K562 (cell line): ENCODE results near the gene UBR4. TPM values are rescaled to one million over a fixed set of nuclear protein-coding genes. Genes with fewer than 3 reads are reported as not detected.

ENCODE experiments used
- ELF2 ChIP-seq: fragments of 250-450 bp; sonication (Bioruptor Pico); IDR thresholded peaks from 2 replicates; pipeline ENCODE4 v1.5.0; 2021; ENCODE audit warnings: mild to moderate bottlenecking
- HDAC8 ChIP-seq: fragments of 450-650 bp; IDR thresholded peaks from 2 replicates; pipeline ENCODE4 v1.6.1; 2016; ENCODE audit warnings: mild to moderate bottlenecking, missing genetic modification characterization, moderate library complexity, missing compliant biosample characterization
- KHSRP ChIP-seq: fragments of 450-650 bp; IDR thresholded peaks from 2 replicates; pipeline ENCODE4 v1.6.1; 2017
- NCOR1 ChIP-seq: fragments of 450-650 bp; IDR thresholded peaks from 2 replicates; pipeline ENCODE4 v1.6.1; 2016; ENCODE audit warnings: mild to moderate bottlenecking, moderate library complexity
- NR2C2 ChIP-seq, 2 experiments: fragments of 200-800 bp in 1 of 2; sonication (Bioruptor generic) in 1 of 2; sonication (generic) in 1 of 2; formaldehyde crosslinking in 1 of 2; IDR thresholded peaks; 2 replicates each; pipeline versions ENCODE4 v1.6.1 to v1.8.0; 2016 to 2022; ENCODE audit warnings: mild to moderate bottlenecking in 1 of 2, missing compliant biosample characterization in 1 of 2, missing genetic modification characterization in 1 of 2, missing genetic modification reagents in 1 of 2
- SETDB1 ChIP-seq: IDR thresholded peaks from one replicate; pipeline ENCODE4 v1.6.1; 2012; ENCODE audit warnings: low read length, control low read depth, inconsistent platforms
- SRF ChIP-seq, 2 experiments: fragments of 250-450, 450-650 bp in 1 of 2; sonication (Bioruptor Pico) in 1 of 2; sonication (generic) in 1 of 2; formaldehyde crosslinking; IDR thresholded peaks; 2 replicates each; pipeline versions ENCODE4 v1.5.0 to v1.5.1; 2020 to 2022; ENCODE audit warnings: mild to moderate bottlenecking in 1 of 2, missing genetic modification reagents in 1 of 2
- TAF1 ChIP-seq: IDR thresholded peaks from 2 replicates; pipeline ENCODE4 v1.6.1; 2011; ENCODE audit warnings: mild to moderate bottlenecking, low read length, moderate library complexity; ENCODE audit not compliant: insufficient read depth, control insufficient read depth, severe bottlenecking; ENCODE audit errors: extremely low read depth
- TBP ChIP-seq: optimal IDR thresholded peaks from 2 replicates; pipeline ENCODE3; 2011; ENCODE audit warnings: low read depth, low read length, improper control_type of control experiment
- ZBTB7A ChIP-seq: IDR thresholded peaks from 2 replicates; pipeline ENCODE4 v1.6.1; 2011; ENCODE audit warnings: low read depth, mild to moderate bottlenecking, low read length, moderate library complexity, borderline replicate concordance; ENCODE audit not compliant: control insufficient read depth
- ZNF239 ChIP-seq: fragments of 250-450 bp; sonication (Bioruptor Pico); IDR thresholded peaks from 2 replicates; pipeline ENCODE4 v1.4.0; 2020; ENCODE audit warnings: mild to moderate bottlenecking
- ZNF41 ChIP-seq: fragments of 250-450 bp; sonication (Bioruptor Pico); conservative IDR thresholded peaks from 2 replicates; pipeline ENCODE4 v1.4.0; 2020; ENCODE audit warnings: mild to moderate bottlenecking
- ZNF766 ChIP-seq: fragments of 200-800 bp; sonication (Bioruptor generic); conservative IDR thresholded peaks from 2 replicates; pipeline ENCODE4 v1.6.1; 2016; ENCODE audit warnings: missing genetic modification characterization, missing compliant biosample characterization
- polyA plus RNA-seq, 8 experiments: library from polyadenylated mRNA; depleted of rRNA in 4 of 8; stranded (reverse) in 5 of 8; unstranded in 3 of 8; fragments of >200 nt; fragmentation: Nextera tagmentation in 2 of 8; fragmentation: Illumina TruSeq in 1 of 8; extraction: Ambion mirVana in 2 of 8; extraction: Trizol in 1 of 8; gene quantifications; 2 replicates each; pipeline versions ENCODE4 v1.2.1 to v1.2.3, GENCODE V29; 2011 to 2014; ENCODE audit warnings: inconsistent platforms in 1 of 8, missing spikeins in 1 of 8
- total RNA-seq, 7 experiments: library from RNA; depleted of rRNA in 6 of 7; stranded (reverse); fragments of >200 nt in 6 of 7; fragmentation: Illumina TruSeq in 2 of 7; extraction: Trizol in 2 of 7; gene quantifications; 2 replicates each; pipeline versions ENCODE4 v1.2.1 to v1.2.3, GENCODE V29; 2011 to 2021; ENCODE audit warnings: low replicate concordance in 1 of 7
- TF ChIP-seq, protein P1 (sequence below): fragments of 200-800 bp; sonication (Bioruptor generic); IDR thresholded peaks from 2 replicates; pipeline ENCODE4 v1.6.1; 2017; ENCODE audit warnings: missing genetic modification characterization, missing compliant biosample characterization
- TF ChIP-seq, protein P2 (sequence below), 3 experiments: fragments of 200-800 bp in 1 of 3; fragments of 250-450 bp in 1 of 3; fragments of 450-650 bp in 1 of 3; sonication (Bioruptor Pico) in 1 of 3; sonication (Bioruptor generic) in 1 of 3; formaldehyde crosslinking in 1 of 3; IDR thresholded peaks; 2 replicates each; pipeline versions ENCODE4 v1.6.1 to v1.8.0; 2016 to 2022; ENCODE audit warnings: mild to moderate bottlenecking in 2 of 3, missing genetic modification characterization in 2 of 3, missing compliant biosample characterization in 1 of 3, moderate library complexity in 1 of 3
- TF ChIP-seq, protein P3 (sequence below): fragments of 450-650 bp; formaldehyde crosslinking; conservative IDR thresholded peaks from 2 replicates; pipeline ENCODE4 v1.4.0; 2022; ENCODE audit warnings: mild to moderate bottlenecking, missing genetic modification characterization
- TF ChIP-seq, protein P4 (sequence below): fragments of 450-650 bp; formaldehyde crosslinking; IDR thresholded peaks from 2 replicates; pipeline ENCODE4 v1.4.0; 2022; ENCODE audit warnings: mild to moderate bottlenecking, moderate library complexity

The UBR4 gene
- total and polyA plus RNA-seq, 9 of the 15 experiments (the other 6 are each of a cell fraction or from before 2014, with no cell fraction given), result 55.4 to 277 (median 123) TPM

DNA sequence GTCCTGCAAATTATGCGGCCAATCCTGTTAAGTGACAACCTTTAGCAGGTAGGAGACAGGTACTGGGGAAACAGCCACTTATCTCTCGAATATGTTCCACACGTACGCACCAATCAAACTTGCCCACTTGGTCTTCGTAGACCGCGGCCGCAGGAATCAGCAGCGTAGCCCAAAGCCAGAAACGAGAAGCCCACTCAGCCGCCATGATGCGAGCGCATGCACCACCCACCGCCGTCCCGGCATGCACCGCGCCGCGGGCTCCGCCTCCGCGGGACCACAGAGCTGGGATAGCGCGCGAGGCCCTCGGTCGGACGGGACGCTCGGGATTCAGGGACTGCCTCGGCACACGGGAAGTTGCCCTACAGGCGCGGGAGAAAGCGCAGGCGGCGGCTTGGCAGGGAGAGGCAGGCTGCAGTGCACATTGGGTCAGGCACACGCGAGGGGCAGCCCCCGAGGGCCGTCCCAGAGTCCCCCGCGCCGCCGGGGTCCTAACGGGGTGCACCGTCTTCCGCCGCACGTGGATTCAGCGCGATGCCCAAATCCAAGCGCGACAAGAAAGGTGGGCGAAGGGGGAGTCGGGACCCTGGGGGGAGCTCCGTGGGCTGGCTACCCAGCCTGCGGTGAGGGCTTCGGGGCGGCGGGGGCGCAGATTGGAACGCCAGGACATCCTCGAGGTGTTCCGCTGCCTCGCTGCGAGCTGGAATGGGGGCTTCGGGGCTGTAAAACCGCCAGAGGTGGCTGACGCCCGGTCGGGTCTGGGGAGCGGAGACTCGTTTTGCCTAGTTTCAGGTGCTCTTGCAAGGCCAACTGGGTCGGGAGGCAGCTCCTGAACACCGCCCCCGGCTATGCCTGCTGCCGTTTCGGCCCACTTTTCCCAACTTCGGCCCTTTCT is 41.5 kb upstream of the UBR4 start, which contains the start of the genes EMC1 and MRTO4 (continued):
- TF ChIP-seq ZNF239 (CRISPR knock-in tag) (peak; percentile 64), ZNF766 (CRISPR knock-in tag) (peak; percentile 73), NR2C2 (CRISPR knock-in tag; IDR thresholded peaks at IDR 0.05) (peak; percentile 9; the same call in 1 of the 2 replicates), NR2C2 (tag; IDR thresholded peaks at IDR 0.05) (peak; percentile 80), TBP (peak; percentile 91), SRF (CRISPR knock-in tag; IDR thresholded peaks at IDR 0.05) (peak in 1 of 2 experiments; percentile 38; a peak in 1 of 4 replicates), TAF1 (peak; percentile 97), SETDB1 (peak; percentile 96), HDAC8 (0 out of 2 replicates have a peak, but pooled peaks have one; percentile 80), NCOR1 (no peak), ZBTB7A (peak; percentile 56; the same call in 1 of the 2 replicates), ELF2 (CRISPR knock-in tag) (peak; percentile 90), ZNF41 (peak; percentile 4; the same call in 1 of the 2 replicates), KHSRP (no peak)
- TF ChIP-seq, protein P1, sequence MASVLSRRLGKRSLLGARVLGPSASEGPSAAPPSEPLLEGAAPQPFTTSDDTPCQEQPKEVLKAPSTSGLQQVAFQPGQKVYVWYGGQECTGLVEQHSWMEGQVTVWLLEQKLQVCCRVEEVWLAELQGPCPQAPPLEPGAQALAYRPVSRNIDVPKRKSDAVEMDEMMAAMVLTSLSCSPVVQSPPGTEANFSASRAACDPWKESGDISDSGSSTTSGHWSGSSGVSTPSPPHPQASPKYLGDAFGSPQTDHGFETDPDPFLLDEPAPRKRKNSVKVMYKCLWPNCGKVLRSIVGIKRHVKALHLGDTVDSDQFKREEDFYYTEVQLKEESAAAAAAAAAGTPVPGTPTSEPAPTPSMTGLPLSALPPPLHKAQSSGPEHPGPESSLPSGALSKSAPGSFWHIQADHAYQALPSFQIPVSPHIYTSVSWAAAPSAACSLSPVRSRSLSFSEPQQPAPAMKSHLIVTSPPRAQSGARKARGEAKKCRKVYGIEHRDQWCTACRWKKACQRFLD (CRISPR knock-in tag), result peak; percentile 68
- TF ChIP-seq, protein P2, sequence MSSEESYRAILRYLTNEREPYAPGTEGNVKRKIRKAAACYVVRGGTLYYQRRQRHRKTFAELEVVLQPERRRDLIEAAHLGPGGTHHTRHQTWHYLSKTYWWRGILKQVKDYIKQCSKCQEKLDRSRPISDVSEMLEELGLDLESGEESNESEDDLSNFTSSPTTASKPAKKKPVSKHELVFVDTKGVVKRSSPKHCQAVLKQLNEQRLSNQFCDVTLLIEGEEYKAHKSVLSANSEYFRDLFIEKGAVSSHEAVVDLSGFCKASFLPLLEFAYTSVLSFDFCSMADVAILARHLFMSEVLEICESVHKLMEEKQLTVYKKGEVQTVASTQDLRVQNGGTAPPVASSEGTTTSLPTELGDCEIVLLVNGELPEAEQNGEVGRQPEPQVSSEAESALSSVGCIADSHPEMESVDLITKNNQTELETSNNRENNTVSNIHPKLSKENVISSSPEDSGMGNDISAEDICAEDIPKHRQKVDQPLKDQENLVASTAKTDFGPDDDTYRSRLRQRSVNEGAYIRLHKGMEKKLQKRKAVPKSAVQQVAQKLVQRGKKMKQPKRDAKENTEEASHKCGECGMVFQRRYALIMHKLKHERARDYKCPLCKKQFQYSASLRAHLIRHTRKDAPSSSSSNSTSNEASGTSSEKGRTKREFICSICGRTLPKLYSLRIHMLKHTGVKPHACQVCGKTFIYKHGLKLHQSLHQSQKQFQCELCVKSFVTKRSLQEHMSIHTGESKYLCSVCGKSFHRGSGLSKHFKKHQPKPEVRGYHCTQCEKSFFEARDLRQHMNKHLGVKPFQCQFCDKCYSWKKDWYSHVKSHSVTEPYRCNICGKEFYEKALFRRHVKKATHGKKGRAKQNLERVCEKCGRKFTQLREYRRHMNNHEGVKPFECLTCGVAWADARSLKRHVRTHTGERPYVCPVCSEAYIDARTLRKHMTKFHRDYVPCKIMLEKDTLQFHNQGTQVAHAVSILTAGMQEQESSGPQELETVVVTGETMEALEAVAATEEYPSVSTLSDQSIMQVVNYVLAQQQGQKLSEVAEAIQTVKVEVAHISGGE (CRISPR knock-in tag; IDR thresholded peaks at IDR 0.05), result 0 out of 6 replicates have a peak, but pooled peaks of 1 of the 3 experiments have one; percentile 44
- TF ChIP-seq, protein P3, sequence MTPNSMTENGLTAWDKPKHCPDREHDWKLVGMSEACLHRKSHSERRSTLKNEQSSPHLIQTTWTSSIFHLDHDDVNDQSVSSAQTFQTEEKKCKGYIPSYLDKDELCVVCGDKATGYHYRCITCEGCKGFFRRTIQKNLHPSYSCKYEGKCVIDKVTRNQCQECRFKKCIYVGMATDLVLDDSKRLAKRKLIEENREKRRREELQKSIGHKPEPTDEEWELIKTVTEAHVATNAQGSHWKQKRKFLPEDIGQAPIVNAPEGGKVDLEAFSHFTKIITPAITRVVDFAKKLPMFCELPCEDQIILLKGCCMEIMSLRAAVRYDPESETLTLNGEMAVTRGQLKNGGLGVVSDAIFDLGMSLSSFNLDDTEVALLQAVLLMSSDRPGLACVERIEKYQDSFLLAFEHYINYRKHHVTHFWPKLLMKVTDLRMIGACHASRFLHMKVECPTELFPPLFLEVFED, result peak; percentile 78
- TF ChIP-seq, protein P4, sequence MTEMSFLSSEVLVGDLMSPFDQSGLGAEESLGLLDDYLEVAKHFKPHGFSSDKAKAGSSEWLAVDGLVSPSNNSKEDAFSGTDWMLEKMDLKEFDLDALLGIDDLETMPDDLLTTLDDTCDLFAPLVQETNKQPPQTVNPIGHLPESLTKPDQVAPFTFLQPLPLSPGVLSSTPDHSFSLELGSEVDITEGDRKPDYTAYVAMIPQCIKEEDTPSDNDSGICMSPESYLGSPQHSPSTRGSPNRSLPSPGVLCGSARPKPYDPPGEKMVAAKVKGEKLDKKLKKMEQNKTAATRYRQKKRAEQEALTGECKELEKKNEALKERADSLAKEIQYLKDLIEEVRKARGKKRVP (CRISPR knock-in tag), result no peak; the same call in 1 of the 2 replicates
